ENCODE data around the gene HS2ST1. TPM values are rescaled to one million over a fixed set of nuclear protein-coding genes. Genes with fewer than 3 reads are reported as not detected.

Gene HS2ST1
- polyA plus RNA-seq, 2 of the 4 experiments (the other 2 are of a cell fraction) = 15.7 to 26.7 TPM

DNA sequence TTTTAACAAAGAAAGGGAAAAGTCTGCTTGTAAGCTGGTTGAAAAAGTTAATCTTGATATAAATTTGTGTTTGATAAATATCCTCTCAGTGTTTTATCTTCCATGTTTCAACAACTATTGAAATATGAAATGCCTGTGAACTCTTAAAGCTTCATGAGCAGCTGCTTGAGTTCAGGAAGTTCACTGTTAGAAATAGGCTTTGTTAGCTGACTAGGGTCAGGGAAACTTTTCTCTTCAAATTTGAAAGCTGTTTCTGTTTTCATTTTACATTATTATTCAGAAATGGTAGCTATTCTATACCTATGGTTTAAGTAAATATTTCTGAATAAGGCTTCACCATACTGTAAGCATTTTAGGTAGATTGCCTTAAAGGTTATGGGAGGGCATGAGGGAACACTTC lies 191.7 kb downstream of the HS2ST1 start:
- TF ChIP-seq CHD2 (IDR thresholded peaks at IDR 0.05; ENCODE audit: low read length, partially characterized antibody) (no peak), FOXS1 (CRISPR knock-in tag; IDR thresholded peaks at IDR 0.05) (no peak), RARB (CRISPR knock-in tag; IDR thresholded peaks at IDR 0.05) (no peak), POLR2AphosphoS2 (conservative IDR thresholded peaks at IDR 0.05; ENCODE audit: low read length) (no peak), HDAC2 (IDR thresholded peaks at IDR 0.05) (no peak), PHF8 (IDR thresholded peaks at IDR 0.05; ENCODE audit: borderline replicate concordance, low read depth) (no peak), BHLHE40 (IDR thresholded peaks at IDR 0.05; ENCODE audit: low read depth, low read length) (no peak), KDM5A (IDR thresholded peaks at IDR 0.05) (no peak), NPAS2 (CRISPR knock-in tag; IDR thresholded peaks at IDR 0.05; ENCODE audit: borderline replicate concordance) (no peak), HOXB5 (CRISPR knock-in tag; IDR thresholded peaks at IDR 0.05) (no peak), HOXA7 (CRISPR knock-in tag; IDR thresholded peaks at IDR 0.05) (no peak)
- TF ChIP-seq, protein P1, sequence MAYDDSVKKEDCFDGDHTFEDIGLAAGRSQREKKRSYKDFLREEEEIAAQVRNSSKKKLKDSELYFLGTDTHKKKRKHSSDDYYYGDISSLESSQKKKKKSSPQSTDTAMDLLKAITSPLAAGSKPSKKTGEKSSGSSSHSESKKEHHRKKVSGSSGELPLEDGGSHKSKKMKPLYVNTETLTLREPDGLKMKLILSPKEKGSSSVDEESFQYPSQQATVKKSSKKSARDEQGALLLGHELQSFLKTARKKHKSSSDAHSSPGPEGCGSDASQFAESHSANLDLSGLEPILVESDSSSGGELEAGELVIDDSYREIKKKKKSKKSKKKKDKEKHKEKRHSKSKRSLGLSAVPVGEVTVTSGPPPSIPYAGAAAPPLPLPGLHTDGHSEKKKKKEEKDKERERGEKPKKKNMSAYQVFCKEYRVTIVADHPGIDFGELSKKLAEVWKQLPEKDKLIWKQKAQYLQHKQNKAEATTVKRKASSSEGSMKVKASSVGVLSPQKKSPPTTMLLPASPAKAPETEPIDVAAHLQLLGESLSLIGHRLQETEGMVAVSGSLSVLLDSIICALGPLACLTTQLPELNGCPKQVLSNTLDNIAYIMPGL (CRISPR knock-in tag; IDR thresholded peaks at IDR 0.05; ENCODE audit: borderline replicate concordance) = no peak
- TF ChIP-seq, protein P2, sequence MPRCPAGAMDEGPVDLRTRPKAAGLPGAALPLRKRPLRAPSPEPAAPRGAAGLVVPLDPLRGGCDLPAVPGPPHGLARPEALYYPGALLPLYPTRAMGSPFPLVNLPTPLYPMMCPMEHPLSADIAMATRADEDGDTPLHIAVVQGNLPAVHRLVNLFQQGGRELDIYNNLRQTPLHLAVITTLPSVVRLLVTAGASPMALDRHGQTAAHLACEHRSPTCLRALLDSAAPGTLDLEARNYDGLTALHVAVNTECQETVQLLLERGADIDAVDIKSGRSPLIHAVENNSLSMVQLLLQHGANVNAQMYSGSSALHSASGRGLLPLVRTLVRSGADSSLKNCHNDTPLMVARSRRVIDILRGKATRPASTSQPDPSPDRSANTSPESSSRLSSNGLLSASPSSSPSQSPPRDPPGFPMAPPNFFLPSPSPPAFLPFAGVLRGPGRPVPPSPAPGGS (IDR thresholded peaks at IDR 0.05) = no peak
- ATAC-seq = no peak
- Histone ChIP-seq H3K9me3 (no peaks in the 10 kb centered on the region), H3K4me3 (no peak overlapping the region), H3K4me2 (no peak overlapping the region), H3K4me1 (peaks cover 20% of the 10 kb centered on the region; the same call in 2 of the 3 replicates), H3K27ac (no peak overlapping the region)
- DNase-seq (ENCODE audit: low read depth in 1 of 2, low spot score in 1 of 2) = no peak
- FAIRE-seq = no peak
- ChIA-PET POLR2A (no interaction called here), CTCF (no interaction called here)

- peaks cover 20% of the 10 kb centered on the region; the same call in 2 of the 3 replicates for H3K4me1 ChIP-seq
- no peaks in the 10 kb centered on the region for H3K9me3 ChIP-seq
- no peak overlapping the region for H3K4me2 ChIP-seq
- no peak for FAIRE-seq
- no peak overlapping the region for H3K4me3 ChIP-seq
- no peak for DNase-seq (ENCODE audit: low read depth in 1 of 2, low spot score in 1 of 2)
- no peak overlapping the region for H3K27ac ChIP-seq
- ChIA-PET CTCF (no interaction called here), POLR2A (no interaction called here)
- WGBS (ENCODE audit: missing lambda C conversion rate) = 80% methylated on average over 2 of the region's 2 CpGs
- no peak for ATAC-seq
- TF ChIP-seq TP53 (CRISPR knock-in tag; IDR thresholded peaks at IDR 0.05) (no peak), HEYL (CRISPR knock-in tag; IDR thresholded peaks at IDR 0.05) (no peak), RCOR1 (IDR thresholded peaks at IDR 0.05; ENCODE audit: low read depth, low read length) (no peak), RAD21 (conservative IDR thresholded peaks at IDR 0.05 in 1 of 2, IDR thresholded peaks at IDR 0.05 in 1 of 2) (no peak), FOXS1 (CRISPR knock-in tag; IDR thresholded peaks at IDR 0.05) (no peak), HOXB5 (CRISPR knock-in tag; IDR thresholded peaks at IDR 0.05) (no peak), RNF2 (IDR thresholded peaks at IDR 0.05; ENCODE audit: borderline replicate concordance, low read depth) (no peak), SREBF2 (IDR thresholded peaks at IDR 0.05) (no peak), HOXB13 (CRISPR knock-in tag; IDR thresholded peaks at IDR 0.05; ENCODE audit: low read depth) (no peak), HOXA7 (CRISPR knock-in tag; IDR thresholded peaks at IDR 0.05) (no peak), POLR2A (IDR thresholded peaks at IDR 0.05; ENCODE audit: low read length) (no peak), ELK1 (IDR thresholded peaks at IDR 0.05; ENCODE audit: low read depth, low read length) (no peak), MAFK (IDR thresholded peaks at IDR 0.05; ENCODE audit: partially characterized antibody) (no peak)
- TF ChIP-seq, protein P1 (CRISPR knock-in tag; IDR thresholded peaks at IDR 0.05; ENCODE audit: borderline replicate concordance) = no peak
- TF ChIP-seq, protein P3, sequence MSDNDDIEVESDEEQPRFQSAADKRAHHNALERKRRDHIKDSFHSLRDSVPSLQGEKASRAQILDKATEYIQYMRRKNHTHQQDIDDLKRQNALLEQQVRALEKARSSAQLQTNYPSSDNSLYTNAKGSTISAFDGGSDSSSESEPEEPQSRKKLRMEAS (IDR thresholded peaks at IDR 0.05) = no peak
These were observed 192.4 kb downstream of the HS2ST1 start for GRCh38 chr1:87106867-87107266.
